Right hindlimb (tissue), 1 donor: ENCODE results near the gene LIN7C.
A peak's percentile ranks its signal among the peaks of the same experiment; 100 is the strongest.
"Not testable (repeated sequence)": the region's sequence is repeated elsewhere in the genome, so short reads cannot be mapped to it uniquely, and the experiment has no call there.

Experiments
- DNase-seq: peaks from one replicate; pipeline ENCODE4 v3.0.0-alpha.2; 2018

Gene LIN7C, protein sequence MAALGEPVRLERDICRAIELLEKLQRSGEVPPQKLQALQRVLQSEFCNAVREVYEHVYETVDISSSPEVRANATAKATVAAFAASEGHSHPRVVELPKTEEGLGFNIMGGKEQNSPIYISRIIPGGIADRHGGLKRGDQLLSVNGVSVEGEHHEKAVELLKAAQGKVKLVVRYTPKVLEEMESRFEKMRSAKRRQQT

GRCh38 chr11:27506200-27507182 lies at the start of gene LIN7C:
Gene LIN7C, minus strand, starts transcription at chr11:27506769. Its CDS starts 17 bp downstream, at chr11:27506752.
- DNase-seq: peak; percentile 98

GRCh38 chr11:27555264-27555663 lies 48.7 kb upstream of the LIN7C start:
- DNase-seq: no peak

- peak; percentile 24 for DNase-seq
Observed at GRCh38 chr11:27553186-27553585, 46.6 kb upstream of the LIN7C start.

DNA sequence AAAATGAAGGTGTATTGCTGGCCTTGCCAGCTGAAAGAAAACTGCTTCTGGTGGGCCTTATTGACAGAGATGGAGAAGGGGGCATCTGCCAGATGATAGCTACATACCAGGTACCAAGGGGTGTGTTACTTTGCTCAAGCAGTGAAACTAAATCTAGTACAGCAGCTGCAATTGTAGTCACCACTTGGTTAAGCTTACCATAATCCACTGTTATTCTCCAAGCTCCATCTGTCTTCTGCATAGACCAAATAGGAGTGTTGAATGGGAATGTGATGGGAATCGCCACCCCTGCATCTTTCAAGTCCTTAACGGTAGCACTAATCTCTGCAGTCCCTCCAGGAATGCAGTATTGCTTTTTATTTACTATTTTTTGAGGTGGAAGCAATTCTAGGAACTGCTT lies 45.8 kb upstream of the LIN7C start:
- DNase-seq: no peak

DNA sequence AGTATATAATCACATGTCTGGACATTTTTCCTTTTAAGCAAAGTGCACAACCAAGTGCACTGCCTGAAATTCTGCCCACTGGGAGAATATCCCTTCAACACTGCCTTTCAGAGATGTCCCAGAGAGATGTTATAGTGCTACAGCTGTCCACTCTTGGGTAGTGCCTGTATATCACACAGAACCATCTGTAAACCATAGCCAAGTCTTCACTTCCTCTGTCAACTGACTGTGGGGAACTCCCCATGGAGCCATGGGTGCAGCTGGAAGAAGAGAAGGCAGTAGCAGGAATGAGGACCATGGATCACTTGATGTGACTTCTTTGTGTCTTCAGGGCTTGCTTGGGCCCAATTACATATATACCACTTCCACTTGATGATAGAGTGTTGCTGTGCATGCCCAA lies 44.6 kb upstream of the LIN7C start:
- DNase-seq: no peak

- DNase-seq: no peak
Observed at GRCh38 chr11:27545946-27546345, 39.4 kb upstream of the LIN7C start.

GRCh38 chr11:27545035-27545434 lies 38.5 kb upstream of the LIN7C start:
- DNase-seq: no peak

- DNase-seq: no peak
Observed at GRCh38 chr11:27541790-27542189, 35.2 kb upstream of the LIN7C start.

- no peak for DNase-seq
Observed at GRCh38 chr11:27540051-27540450, 33.5 kb upstream of the LIN7C start.

DNA sequence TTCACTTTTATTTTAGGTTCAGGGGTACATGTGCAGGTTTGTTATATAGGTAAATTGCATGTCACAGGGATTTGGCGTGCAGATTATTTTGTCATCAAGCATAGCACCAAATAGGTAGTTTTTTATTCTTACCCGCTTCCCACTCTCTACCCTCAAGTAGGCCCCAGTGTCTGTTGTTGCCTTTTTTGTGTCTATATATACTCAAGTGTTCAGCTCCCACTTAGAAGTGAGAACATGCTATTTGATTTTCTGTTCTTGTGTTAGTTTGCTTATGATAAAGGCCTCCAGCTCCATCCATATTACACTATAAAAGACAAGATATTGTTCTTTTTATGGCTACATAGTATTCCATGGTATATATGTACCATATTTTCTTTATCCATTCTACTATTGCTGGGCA lies 28.5 kb upstream of the LIN7C start:
- DNase-seq: no peak

DNA sequence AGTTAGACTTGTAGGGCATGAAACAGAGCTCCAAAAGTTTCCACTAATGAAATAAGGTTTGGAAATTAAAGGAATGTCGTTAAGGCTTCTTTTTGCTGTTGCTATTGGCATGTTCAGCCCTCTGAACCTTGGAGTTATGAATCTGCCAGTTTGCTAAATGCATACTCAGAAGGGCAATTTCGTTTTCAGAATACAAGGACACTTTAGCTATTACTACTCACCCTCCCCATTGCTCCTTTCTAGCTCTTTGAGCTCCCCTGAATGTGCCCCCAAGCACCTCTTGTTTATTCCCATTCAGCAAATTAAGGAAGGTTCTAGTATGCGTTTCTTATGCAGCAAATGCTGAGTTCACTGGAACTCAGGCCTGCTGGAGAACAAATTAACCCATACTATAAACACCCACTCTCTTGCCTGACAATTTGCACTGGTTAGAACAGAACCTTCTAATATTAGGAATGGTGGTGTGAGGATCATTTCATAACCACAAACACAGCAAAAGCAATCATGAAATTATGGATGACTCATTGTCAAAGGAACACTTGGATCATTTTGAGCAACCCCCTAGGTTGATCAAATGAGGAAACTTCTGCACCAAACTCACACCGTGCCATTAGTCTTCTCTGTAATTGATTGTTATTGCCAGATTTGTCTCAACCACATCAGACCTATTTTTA lies 26.2 kb upstream of the LIN7C start:
- DNase-seq: no peak

- DNase-seq: no peak
Observed at GRCh38 chr11:27528712-27529111, 22.1 kb upstream of the LIN7C start.

- DNase-seq: no peak
Observed at GRCh38 chr11:27526535-27526934, 20.0 kb upstream of the LIN7C start.

DNA sequence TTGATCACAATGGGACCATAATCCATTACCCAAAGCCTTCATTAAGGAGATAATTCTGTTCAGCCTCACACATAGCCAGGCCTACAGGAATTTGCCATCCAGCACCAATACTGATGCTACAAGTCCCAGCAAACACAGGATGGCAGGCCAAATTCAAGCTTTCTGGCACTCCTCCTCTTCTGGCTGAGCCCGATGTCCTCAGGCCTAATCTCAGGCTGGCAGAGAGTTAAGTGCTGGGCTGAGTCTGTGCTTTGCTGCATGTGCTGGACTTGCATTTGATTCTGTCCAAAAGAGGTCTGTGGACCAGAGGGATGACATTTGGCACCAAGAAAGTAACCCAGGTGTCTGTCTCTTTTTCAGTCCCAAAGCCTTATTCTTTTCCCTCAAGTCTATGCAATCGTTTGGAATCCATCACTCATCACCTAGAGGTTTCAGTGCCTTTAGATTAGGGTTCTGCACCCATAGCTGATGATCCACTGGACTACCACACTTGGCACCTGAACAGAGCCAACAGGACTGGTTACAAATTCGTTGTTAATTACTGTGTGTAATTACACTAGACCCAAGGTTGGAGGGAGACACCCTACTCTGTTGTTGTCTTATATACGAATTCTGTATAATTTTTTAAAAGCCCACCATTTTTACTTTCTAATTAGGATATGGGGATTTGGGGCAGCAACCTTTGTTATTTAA lies 19.4 kb upstream of the LIN7C start:
- DNase-seq: no peak

DNA sequence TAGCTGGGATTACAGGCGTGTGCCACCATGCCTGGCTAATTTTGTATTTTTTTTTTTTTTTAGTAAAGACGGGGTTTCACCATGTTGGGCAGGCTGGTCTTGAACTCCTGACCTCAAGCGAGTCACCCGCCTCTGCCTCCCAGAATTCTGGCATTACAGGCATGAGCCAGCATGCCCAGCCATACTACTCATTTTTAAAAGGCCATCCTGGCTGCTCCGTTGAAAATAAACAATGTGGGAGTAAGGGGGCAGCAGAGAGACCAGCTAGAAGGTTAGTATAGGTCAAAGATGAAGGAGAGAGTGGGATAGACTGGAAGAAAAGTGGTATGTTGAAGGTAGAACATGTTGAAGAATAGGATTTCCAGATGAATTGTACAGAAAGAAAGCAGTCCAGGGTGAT lies 17.6 kb upstream of the LIN7C start:
- DNase-seq: no peak

GRCh38 chr11:27520226-27520625 lies 13.7 kb upstream of the LIN7C start:
- no peak for DNase-seq

GRCh38 chr11:27518518-27518917 lies 11.9 kb upstream of the LIN7C start:
- no peak for DNase-seq

DNA sequence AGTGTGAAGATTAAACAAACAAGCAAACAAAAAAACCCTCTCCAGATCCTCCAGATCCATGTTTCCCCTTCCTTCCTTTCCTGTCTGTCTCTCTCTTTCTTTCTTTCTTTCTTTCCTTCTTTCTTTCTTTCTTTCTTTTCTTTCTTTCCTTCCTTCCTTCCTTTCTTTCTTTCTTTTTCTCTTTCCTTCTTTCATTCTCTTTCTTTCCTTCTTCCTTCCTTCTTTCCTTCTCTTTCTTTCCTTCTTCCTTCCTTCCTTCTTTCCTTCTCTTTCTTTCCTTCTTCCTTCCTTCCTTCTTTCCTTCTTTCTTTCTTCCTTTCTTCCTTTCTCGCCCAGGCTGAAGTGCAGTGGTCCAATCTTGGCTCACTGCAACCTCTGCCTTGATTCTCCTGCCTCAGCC lies 10.9 kb upstream of the LIN7C start:
- DNase-seq: not testable (repeated sequence)

GRCh38 chr11:27514558-27514957 lies 8.0 kb upstream of the LIN7C start:
- no peak for DNase-seq

GRCh38 chr11:27514076-27514475 lies 7.5 kb upstream of the LIN7C start:
- no peak for DNase-seq

DNA sequence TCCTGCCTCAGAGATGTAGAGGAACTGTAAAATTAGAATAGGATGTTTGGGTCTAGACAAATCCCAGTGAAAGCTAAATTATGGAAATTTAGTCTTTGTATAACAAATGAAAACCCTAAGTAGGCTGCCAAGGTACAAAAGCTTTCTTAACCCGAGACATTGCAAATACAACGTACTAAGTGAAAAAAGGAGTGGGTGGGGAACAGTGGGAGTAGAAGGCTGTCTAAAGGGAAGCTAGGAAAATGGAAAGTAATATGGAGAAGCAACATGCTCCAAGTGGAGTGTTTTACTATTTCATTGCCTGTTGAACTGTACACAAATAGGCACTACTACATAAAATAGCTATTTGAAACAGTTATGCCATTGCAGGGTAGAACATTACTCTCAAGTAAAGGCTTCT lies 6.8 kb upstream of the LIN7C start:
- DNase-seq: no peak

DNA sequence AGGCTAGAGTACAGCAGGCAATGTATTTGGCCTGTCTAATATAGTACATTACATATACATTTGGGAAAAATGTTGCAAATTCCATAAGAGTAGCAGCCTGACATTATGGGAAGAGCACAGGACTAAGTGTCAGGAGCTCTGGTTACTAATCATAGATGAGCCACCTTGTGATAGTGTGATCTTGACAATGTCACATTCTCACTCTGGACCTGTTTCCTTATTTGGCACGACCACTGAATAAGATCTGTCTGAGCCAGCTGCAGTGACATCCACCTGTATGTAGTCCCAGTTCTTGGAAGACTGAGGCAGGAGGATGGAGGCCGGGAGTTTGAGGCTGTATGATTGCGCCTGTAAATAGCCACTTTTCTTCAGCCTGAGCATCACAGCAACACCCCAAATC lies 5.7 kb upstream of the LIN7C start:
- no peak for DNase-seq

DNA sequence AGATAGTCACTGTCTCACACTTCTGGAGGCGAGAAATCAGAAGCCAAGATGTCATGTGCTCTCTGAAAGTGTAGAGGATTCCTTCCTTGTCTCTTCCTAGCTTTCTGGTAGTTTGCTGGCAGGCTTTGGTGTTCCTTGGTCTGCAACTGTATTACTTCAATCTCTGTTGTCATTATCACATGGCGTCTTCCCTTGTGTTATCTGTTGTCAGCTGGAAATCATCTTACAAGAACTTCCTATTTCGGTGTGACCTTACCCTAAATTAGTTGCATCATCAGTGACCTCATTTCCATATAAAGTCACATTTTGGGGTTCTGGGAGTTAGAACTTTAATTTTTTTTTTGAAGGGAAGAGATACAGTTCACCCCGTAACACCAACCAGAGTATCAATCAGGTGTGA lies 3.3 kb upstream of the LIN7C start:
- no peak for DNase-seq
